ENCODE results near the gene RERE.

DNA sequence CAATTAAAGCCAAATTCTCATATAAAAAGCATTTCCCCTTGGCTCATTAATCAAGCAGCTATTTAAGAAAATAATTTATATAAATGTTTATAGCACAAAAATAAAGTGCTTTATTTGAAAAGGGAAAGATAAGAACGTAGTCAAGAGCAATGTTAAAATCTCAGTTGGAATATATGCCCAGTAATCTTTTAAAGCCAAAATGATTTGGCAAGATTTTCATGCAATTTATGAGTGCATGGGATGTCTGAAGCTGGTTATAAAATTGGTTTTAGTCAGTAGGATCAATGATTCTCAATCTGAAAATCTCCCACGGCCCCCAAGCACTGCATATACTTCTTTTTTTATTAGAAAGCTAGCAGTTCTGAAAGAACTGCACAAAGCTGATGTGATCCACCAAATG lies 188.8 kb downstream of the RERE start:
- TF ChIP-seq, protein P1, sequence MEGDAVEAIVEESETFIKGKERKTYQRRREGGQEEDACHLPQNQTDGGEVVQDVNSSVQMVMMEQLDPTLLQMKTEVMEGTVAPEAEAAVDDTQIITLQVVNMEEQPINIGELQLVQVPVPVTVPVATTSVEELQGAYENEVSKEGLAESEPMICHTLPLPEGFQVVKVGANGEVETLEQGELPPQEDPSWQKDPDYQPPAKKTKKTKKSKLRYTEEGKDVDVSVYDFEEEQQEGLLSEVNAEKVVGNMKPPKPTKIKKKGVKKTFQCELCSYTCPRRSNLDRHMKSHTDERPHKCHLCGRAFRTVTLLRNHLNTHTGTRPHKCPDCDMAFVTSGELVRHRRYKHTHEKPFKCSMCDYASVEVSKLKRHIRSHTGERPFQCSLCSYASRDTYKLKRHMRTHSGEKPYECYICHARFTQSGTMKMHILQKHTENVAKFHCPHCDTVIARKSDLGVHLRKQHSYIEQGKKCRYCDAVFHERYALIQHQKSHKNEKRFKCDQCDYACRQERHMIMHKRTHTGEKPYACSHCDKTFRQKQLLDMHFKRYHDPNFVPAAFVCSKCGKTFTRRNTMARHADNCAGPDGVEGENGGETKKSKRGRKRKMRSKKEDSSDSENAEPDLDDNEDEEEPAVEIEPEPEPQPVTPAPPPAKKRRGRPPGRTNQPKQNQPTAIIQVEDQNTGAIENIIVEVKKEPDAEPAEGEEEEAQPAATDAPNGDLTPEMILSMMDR (IDR thresholded peaks at IDR 0.05): no peak
- no peak for TF ChIP-seq POLR2A (IDR thresholded peaks at IDR 0.05)
- TF ChIP-seq POLR2AphosphoS5 (IDR thresholded peaks at IDR 0.05; ENCODE audit: insufficient read depth in 1 of 2, low read depth in 1 of 2): no peak
